Measurements from ENCODE around the gene PDZD2.
"Not testable (repeated sequence)": the region's sequence is repeated elsewhere in the genome, so short reads cannot be mapped to it uniquely, and the experiment has no call there.

The PDZD2 gene

GRCh38 chr5:31728039-31728438 is 89.1 kb downstream of the PDZD2 start:
- DNase-seq: no peak
- Histone ChIP-seq H3K27ac (no peak overlapping the region), H3K4me3 (ENCODE audit: low read depth, low read length) (no peak overlapping the region), H3K27me3 (replicated peaks) (no peaks in the 10 kb centered on the region), H3K36me3 (replicated peaks) (no peaks in the 10 kb centered on the region)
- no peak for TF ChIP-seq CTCF (IDR thresholded peaks at IDR 0.05; ENCODE audit: low read depth, low read length, missing control alignments)
- in situ Hi-C loops (cut with HindIII; ENCODE audit: low pct_ligation_motif_present, low sequenced_read_pairs): no loop called here

DNA sequence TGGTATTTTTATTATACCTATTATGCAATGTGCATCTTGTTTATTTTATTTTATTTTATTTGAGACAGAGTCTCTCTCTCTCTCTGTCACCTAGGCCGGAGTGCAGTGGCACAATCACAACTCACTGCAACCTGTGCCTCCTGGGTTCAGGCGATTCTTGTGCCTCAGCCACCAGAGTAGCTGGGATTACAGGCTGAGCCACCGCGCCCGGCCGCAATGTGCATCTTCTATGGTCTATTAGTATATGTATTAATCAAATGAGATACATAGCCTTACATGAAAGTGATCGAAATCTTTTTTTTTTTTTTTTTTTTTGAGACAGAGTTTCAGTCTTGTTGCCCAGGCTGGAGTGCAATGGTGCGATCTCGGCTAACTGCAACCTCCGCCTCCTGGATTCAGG is 89.9 kb downstream of the PDZD2 start:
- DNase-seq; H3K4me3 ChIP-seq (ENCODE audit: low read depth, low read length); H3K27me3 ChIP-seq (replicated peaks); H3K27ac ChIP-seq; in situ Hi-C loops (cut with HindIII; ENCODE audit: low pct_ligation_motif_present, low sequenced_read_pairs); H3K36me3 ChIP-seq (replicated peaks): not testable (repeated sequence)

- Histone ChIP-seq H3K27me3 (replicated peaks) (no peaks in the 10 kb centered on the region), H3K4me3 (ENCODE audit: low read depth, low read length) (no peak overlapping the region), H3K36me3 (replicated peaks) (no peaks in the 10 kb centered on the region), H3K27ac (no peak overlapping the region)
- in situ Hi-C loops (cut with HindIII; ENCODE audit: low pct_ligation_motif_present, low sequenced_read_pairs): no loop called here
- DNase-seq: no peak
- no peak for TF ChIP-seq CTCF (IDR thresholded peaks at IDR 0.05; ENCODE audit: low read depth, low read length, missing control alignments)
Observed at GRCh38 chr5:31730139-31730538, 91.2 kb downstream of the PDZD2 start.

- no peaks in the 10 kb centered on the region for H3K27me3 ChIP-seq (replicated peaks)
- TF ChIP-seq CTCF (IDR thresholded peaks at IDR 0.05; ENCODE audit: low read depth, low read length, missing control alignments): no peak
- H3K4me3 ChIP-seq (ENCODE audit: low read depth, low read length): no peak overlapping the region
- in situ Hi-C loops (cut with HindIII; ENCODE audit: low pct_ligation_motif_present, low sequenced_read_pairs): no loop called here
- DNase-seq: no peak
- no peaks in the 10 kb centered on the region for H3K36me3 ChIP-seq (replicated peaks)
- no peak overlapping the region for H3K27ac ChIP-seq
Observed at GRCh38 chr5:31731016-31731415, 92.1 kb downstream of the PDZD2 start.

DNA sequence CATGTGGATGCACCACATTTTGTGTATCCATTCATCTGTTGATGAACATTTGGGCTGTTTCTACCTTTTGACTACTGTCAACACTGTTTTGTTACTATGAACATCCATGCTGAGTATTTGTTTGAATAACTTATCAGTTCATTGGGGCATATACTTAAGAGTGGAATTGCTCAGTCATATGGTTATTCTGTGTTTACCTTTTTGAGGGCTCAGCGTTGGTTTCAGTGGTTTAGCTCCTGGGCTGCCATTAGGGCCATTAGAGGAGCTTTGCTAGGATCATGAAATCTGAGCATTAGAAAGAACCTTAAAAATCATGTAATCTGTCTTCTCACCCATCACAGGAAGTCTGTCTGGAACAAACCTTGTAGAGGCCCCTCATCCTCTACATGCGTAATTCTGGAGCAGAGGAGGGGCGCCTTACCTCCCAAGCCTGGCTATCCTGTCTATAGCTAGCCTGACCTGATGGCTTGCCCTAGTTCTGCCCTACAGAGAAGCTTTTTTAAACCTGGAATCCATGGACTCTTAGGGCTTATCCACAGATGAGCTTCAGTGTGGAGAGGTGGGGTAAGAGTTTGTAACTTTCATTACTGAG is 92.9 kb downstream of the PDZD2 start:
- Histone ChIP-seq H3K4me3 (ENCODE audit: low read depth, low read length) (no peak overlapping the region), H3K27ac (no peak overlapping the region), H3K27me3 (replicated peaks) (no peaks in the 10 kb centered on the region), H3K36me3 (replicated peaks) (no peaks in the 10 kb centered on the region)
- in situ Hi-C loops (cut with HindIII; ENCODE audit: low pct_ligation_motif_present, low sequenced_read_pairs): no loop called here
- no peak for DNase-seq
- no peak for TF ChIP-seq CTCF (IDR thresholded peaks at IDR 0.05; ENCODE audit: low read depth, low read length, missing control alignments)

DNA sequence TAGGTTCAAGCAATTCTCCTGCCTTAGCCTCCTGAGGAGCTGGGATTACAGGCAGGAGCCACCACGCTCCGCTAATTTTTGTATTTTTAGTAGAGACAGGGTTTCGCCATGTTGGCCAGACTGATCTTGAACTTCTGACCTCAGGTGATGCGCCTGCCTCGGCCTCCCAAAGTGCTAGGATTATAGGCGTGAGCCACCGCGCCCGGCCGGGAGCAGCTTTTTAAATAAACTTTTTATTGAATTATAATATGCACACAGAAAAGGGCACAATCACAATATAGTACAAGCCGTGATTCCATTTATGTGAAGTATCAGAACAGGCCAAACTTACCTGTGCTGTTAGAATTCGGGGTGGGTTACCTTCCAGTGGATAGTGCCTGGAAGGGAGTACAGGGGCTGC is 93.9 kb downstream of the PDZD2 start:
- H3K27me3 ChIP-seq (replicated peaks); H3K27ac ChIP-seq; in situ Hi-C loops (cut with HindIII; ENCODE audit: low pct_ligation_motif_present, low sequenced_read_pairs); H3K36me3 ChIP-seq (replicated peaks); DNase-seq; H3K4me3 ChIP-seq (ENCODE audit: low read depth, low read length): not testable (repeated sequence)

DNA sequence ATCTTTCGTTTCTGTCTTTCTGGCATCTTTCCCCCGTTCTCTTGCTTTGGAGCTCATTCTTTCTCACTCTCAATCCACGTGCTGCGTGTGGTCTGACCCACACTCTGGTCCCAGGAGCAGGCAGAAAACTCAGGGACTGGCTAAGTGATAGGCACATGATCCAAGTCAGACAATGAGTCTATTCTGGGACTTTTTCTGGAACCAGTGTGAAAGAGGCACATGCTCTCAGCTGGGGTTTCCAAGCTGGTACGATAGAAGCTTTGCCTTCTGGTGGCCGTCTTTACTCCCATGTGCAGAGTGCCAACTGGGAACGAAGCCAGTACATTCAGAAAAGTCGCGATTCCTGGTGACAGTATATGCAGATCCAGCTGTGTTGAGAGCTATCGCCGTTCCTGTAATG is 94.4 kb downstream of the PDZD2 start:
- no peak for TF ChIP-seq CTCF (IDR thresholded peaks at IDR 0.05; ENCODE audit: low read depth, low read length, missing control alignments)
- in situ Hi-C loops (cut with HindIII; ENCODE audit: low pct_ligation_motif_present, low sequenced_read_pairs): no loop called here
- H3K36me3 ChIP-seq (replicated peaks): no peaks in the 10 kb centered on the region
- DNase-seq: no peak
- no peaks in the 10 kb centered on the region for H3K27me3 ChIP-seq (replicated peaks)
- H3K4me3 ChIP-seq (ENCODE audit: low read depth, low read length): no peak overlapping the region
- no peak overlapping the region for H3K27ac ChIP-seq

All from brain microvascular endothelial cell (primary cell).